ENCODE data around the gene ACOT8.

DNA sequence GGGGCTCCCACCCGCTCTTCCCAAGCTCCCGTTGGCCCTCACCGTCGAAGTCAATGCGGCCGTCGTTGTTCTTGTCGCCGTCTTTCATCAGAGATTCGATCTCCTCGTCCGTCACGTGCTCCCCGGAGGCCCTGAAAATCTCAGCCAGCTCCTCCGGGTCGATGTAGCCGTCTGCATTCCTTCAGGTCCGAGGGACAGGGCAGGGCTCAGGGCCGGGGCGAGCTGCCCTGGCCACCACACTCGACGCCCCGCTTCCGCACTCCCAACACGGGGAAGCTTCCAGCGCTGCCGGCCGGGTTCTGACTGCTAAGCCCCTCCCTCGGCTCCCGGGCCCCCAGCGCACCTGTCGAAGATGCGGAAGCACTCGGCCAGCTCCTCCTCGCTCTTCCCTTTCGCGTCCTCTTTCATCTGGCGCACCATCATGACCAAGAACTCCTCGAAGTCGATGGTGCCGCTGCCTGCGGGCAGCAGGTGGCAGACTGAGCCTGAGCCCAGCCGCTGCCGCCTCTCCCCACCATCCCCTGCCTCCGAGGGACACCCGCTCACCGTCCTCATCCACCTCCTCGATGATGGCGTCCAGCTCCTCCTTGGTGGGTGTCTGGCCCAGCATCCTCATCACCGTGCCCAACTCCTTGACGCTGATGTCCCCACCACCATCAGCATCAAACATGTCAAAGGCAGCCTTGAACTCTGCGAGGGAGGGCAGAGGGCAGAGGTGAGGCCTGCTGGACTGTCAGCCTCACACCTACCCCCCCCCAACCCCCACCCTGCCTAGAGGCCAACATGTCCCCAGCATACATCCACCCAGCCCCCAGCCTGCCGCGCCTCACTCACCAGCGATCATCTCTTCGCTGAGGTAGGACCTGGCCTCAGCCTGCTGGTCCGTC, 33.0 kb downstream of the ACOT8 start:
- TF ChIP-seq PKNOX1 (IDR thresholded peaks at IDR 0.05) (no peak), TARDBP (IDR thresholded peaks at IDR 0.05) (no peak), CTBP1 (IDR thresholded peaks at IDR 0.05; ENCODE audit: borderline replicate concordance) (no peak), SP1 (IDR thresholded peaks at IDR 0.05) (no peak), FOXM1 (IDR thresholded peaks at IDR 0.05; ENCODE audit: borderline replicate concordance) (no peak), SUZ12 (IDR thresholded peaks at IDR 0.05) (no peak), BHLHE40 (IDR thresholded peaks at IDR 0.05; ENCODE audit: borderline replicate concordance) (no peak), FOXK2 (IDR thresholded peaks at IDR 0.05) (no peak), HDGF (IDR thresholded peaks at IDR 0.05; ENCODE audit: borderline replicate concordance) (no peak), FOXA1 (IDR thresholded peaks at IDR 0.05) (no peak), ZNF384 (IDR thresholded peaks at IDR 0.05) (no peak), ELF4 (IDR thresholded peaks at IDR 0.05) (no peak), L3MBTL2 (conservative IDR thresholded peaks at IDR 0.05) (no peak), ARNT (IDR thresholded peaks at IDR 0.05) (no peak)
